CD4-positive, alpha-beta T cell (primary cell): ENCODE results near the gene ALDH8A1. TPM values are rescaled to one million over a fixed set of nuclear protein-coding genes. Genes with fewer than 3 reads are reported as not detected.

Experiments
- ATAC-seq: fragments of 200-7000 bp; cut with Tn5 transposase; one replicate; pipeline ENCODE4 v1.10.0; 2022; ENCODE audit warnings: mild to moderate bottlenecking; ENCODE audit not compliant: poor library complexity
- CTCF ChIA-PET: fragments of 350-600 bp; sonication (Branson Sonifier 250); formaldehyde crosslinking; loops from one replicate; lab custom pipeline; 2021; ENCODE audit warnings: antibody characterized with exemption, inconsistent platforms; lab: Charles Lee
- POLR2A ChIA-PET: fragments of 350-600 bp; sonication (Branson Sonifier 250); formaldehyde crosslinking; loops from one replicate; lab custom pipeline; 2021; ENCODE audit warnings: antibody characterized with exemption, inconsistent platforms; lab: Charles Lee
- DNase-seq, 14 experiments: peaks; one replicate each; pipeline ENCODE4 v3.0.0-alpha.2; 2013 to 2020; ENCODE audit warnings: mixed read lengths in 2 of 14
- H3K27ac ChIP-seq, 2 donors: one replicate each; pipeline versions ENCODE4 v1.5.1 to v1.7.0; 2013; ENCODE audit warnings: low read length in 2 of 2, low read depth in 1 of 2, mild to moderate bottlenecking in 1 of 2
- H3K27me3 ChIP-seq, 2 experiments: 1 replicate in 1 of 2; 2 replicates in 1 of 2; pipeline versions ENCODE4 v1.6.1 to v1.7.0; 2013; ENCODE audit warnings: low read length in 2 of 2, control low read depth in 1 of 2, mild to moderate bottlenecking in 1 of 2, moderate library complexity in 1 of 2; ENCODE audit not compliant: insufficient read depth in 2 of 2, control insufficient read depth in 1 of 2
- H3K36me3 ChIP-seq: one replicate; pipeline ENCODE4 v1.6.1; 2013; ENCODE audit warnings: low read length, control low read depth; ENCODE audit not compliant: insufficient read depth
- H3K4me1 ChIP-seq: one replicate; pipeline ENCODE4 v1.6.1; 2013; ENCODE audit warnings: low read length, control low read depth; ENCODE audit not compliant: insufficient read depth
- H3K4me3 ChIP-seq: one replicate; pipeline ENCODE4 v1.5.1; 2013; ENCODE audit warnings: mild to moderate bottlenecking, low read length, moderate library complexity
- H3K9me3 ChIP-seq, 2 experiments: 1 replicate in 1 of 2; 2 replicates in 1 of 2; pipeline versions ENCODE4 v1.6.1 to v1.7.0; 2013; ENCODE audit warnings: low read length in 2 of 2, mild to moderate bottlenecking in 2 of 2, control low read depth in 1 of 2, moderate library complexity in 1 of 2; ENCODE audit not compliant: control insufficient read depth in 1 of 2, insufficient read depth in 1 of 2
- H3K27ac Mint-ChIP-seq: one replicate; pipeline ENCODE4 v1.8.0; 2020; ENCODE audit warnings: mixed read lengths
- H3K27me3 Mint-ChIP-seq: one replicate; pipeline ENCODE4 v1.8.0; 2021; ENCODE audit warnings: mixed read lengths
- H3K36me3 Mint-ChIP-seq: one replicate; pipeline ENCODE4 v1.8.0; 2021; ENCODE audit warnings: low read depth, mixed read lengths
- H3K4me1 Mint-ChIP-seq: one replicate; pipeline ENCODE4 v1.8.0; 2021; ENCODE audit warnings: low read depth, mixed read lengths
- H3K4me3 Mint-ChIP-seq: one replicate; pipeline ENCODE4 v1.8.0; 2020; ENCODE audit warnings: mild to moderate bottlenecking, mixed read lengths
- H3K9me3 Mint-ChIP-seq: one replicate; pipeline ENCODE4 v1.8.0; 2020; ENCODE audit warnings: mixed read lengths
- intact Hi-C, 2 experiments: fragments of 100-400 bp; cut with DNase I in 1 of 2; cut with micrococcal nuclease in 1 of 2; formaldehyde crosslinking; loops; one replicate each; pipeline versions ENCODE4 v1.15.1 to v1.9.0; 2023 to 2025; cut with DNase I, micrococcal nuclease
- total RNA-seq, 174 experiments: library from RNA in 2 of 174; stranded (reverse) in 2 of 174; gene quantifications; one replicate each; pipeline ENCODE4 v1.2.3 and lab custom pipeline; 2021 to 2026
- TF ChIP-seq, protein P1 (sequence below): fragments of 200-600 bp; IDR thresholded peaks from one replicate; pipeline ENCODE4 v1.8.0; 2022; ENCODE audit warnings: antibody characterized with exemption, mild to moderate bottlenecking

ALDH8A1 gene
- total RNA-seq, 2 experiments from 2014 or later = 1.4 to 1.6 TPM

DNA sequence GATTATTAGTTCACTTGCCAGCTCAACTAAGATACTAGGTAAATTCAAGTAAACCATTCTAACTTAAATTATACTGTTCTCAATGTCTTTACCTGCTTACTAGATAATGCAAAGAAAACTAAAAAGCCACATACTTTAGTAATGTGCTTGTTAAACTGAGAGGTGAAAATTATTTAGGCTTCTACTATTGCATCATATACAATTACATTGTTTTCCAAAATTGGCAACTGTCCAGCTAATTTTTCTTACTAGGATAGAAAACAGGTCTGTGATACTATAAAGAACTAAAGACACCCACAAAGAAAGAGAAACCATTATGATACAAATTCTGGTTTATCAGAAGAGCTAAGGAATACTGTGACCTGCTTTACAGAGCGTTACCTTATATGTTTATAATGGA, 45.6 kb upstream of the ALDH8A1 start:
- Mint-ChIP-seq H3K4me3 (no peak overlapping the region), H3K9me3 (no peaks in the 10 kb centered on the region), H3K27me3 (no peaks in the 10 kb centered on the region), H3K27ac (no peak overlapping the region), H3K4me1 (peaks cover 18% of the 10 kb centered on the region), H3K36me3 (peaks cover 78% of the 10 kb centered on the region)
- Histone ChIP-seq H3K36me3 (peaks cover 54% of the 10 kb centered on the region), H3K27me3 (no peaks in the 10 kb centered on the region), H3K27ac (no peak overlapping the region), H3K4me3 (no peak overlapping the region), H3K4me1 (no peaks in the 10 kb centered on the region), H3K9me3 (no peaks in the 10 kb centered on the region)
- ChIA-PET POLR2A (interaction anchor here (1.4 kb wide), 1 partner anchor 108 kb away, joined by 3 read pairs; no protein-coding TSS in a partner anchor), CTCF (interaction anchor here (0.9 to 1.3 kb wide), 3 partner anchors 9 to 1022 kb away, joined by 3 to 4 read pairs (median 3); no protein-coding TSS in a partner anchor)
- intact Hi-C loops = no loop called here
- no peak for ATAC-seq
- TF ChIP-seq, protein P1, sequence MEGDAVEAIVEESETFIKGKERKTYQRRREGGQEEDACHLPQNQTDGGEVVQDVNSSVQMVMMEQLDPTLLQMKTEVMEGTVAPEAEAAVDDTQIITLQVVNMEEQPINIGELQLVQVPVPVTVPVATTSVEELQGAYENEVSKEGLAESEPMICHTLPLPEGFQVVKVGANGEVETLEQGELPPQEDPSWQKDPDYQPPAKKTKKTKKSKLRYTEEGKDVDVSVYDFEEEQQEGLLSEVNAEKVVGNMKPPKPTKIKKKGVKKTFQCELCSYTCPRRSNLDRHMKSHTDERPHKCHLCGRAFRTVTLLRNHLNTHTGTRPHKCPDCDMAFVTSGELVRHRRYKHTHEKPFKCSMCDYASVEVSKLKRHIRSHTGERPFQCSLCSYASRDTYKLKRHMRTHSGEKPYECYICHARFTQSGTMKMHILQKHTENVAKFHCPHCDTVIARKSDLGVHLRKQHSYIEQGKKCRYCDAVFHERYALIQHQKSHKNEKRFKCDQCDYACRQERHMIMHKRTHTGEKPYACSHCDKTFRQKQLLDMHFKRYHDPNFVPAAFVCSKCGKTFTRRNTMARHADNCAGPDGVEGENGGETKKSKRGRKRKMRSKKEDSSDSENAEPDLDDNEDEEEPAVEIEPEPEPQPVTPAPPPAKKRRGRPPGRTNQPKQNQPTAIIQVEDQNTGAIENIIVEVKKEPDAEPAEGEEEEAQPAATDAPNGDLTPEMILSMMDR = no peak
- DNase-seq = no peak

DNA sequence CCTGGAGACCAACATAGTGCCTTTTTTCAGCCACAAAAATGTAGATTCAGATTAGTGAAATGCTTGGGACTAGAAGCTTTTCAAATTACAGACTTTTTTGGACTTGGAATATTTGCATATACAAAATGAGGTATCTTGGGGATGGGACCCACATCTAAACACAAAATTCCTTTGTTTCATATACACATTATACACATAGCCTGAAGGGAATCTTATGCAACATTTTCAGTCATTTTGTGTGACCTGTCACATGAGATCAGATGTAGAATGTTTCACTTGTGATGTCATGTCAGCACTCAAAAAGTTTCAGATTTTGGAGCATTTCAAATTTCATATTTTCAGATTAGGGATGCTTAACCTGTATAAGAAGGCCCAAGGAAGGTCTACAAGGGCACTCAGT, 44.5 kb upstream of the ALDH8A1 start:
- H3K27ac ChIP-seq = no peak overlapping the region
- no peaks in the 10 kb centered on the region for H3K4me1 ChIP-seq
- ATAC-seq (no peak), DNase-seq (no peak)
- TF ChIP-seq, protein P1 = no peak
- no peaks in the 10 kb centered on the region for H3K27me3 ChIP-seq
- no peaks in the 10 kb centered on the region for H3K9me3 Mint-ChIP-seq
- ChIA-PET CTCF (interaction anchor here (0.5 to 1.3 kb wide), 4 partner anchors 10 to 407 kb away, joined by 3 read pairs; no protein-coding TSS in a partner anchor), POLR2A (no interaction called here)
- intact Hi-C loops = no loop called here
- peaks cover 18% of the 10 kb centered on the region for H3K4me1 Mint-ChIP-seq
- no peak overlapping the region for H3K27ac Mint-ChIP-seq
- no peaks in the 10 kb centered on the region for H3K27me3 Mint-ChIP-seq
- peaks cover 85% of the 10 kb centered on the region for H3K36me3 Mint-ChIP-seq
- no peak overlapping the region for H3K4me3 Mint-ChIP-seq
- H3K4me3 ChIP-seq = no peak overlapping the region
- peaks cover 63% of the 10 kb centered on the region for H3K36me3 ChIP-seq
- no peaks in the 10 kb centered on the region for H3K9me3 ChIP-seq

DNA sequence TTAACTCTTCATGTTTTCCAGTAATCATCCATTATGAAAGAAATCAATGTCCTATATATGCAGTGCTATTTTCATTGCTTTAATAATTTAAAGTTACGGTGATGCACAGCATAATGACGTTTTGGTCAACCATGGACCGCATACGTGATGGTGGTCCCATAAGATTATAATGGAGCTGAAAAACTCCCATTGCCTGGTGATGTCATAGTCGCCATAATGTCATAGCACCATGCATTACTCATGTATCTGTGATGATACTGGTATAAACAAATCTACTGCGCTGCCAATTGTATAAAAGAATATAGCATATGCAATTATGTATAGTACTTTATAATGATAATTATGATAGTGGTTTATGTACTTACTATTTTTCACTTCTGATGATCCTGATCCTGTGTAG, 42.3 kb upstream of the ALDH8A1 start:
- H3K27me3 Mint-ChIP-seq = no peaks in the 10 kb centered on the region
- no peaks in the 10 kb centered on the region for H3K4me1 ChIP-seq
- DNase-seq = no peak
- H3K9me3 ChIP-seq = no peaks in the 10 kb centered on the region
- ChIA-PET CTCF (no interaction called here), POLR2A (no interaction called here)
- H3K4me3 ChIP-seq = no peak overlapping the region
- H3K9me3 Mint-ChIP-seq = no peaks in the 10 kb centered on the region
- H3K27me3 ChIP-seq = no peaks in the 10 kb centered on the region
- ATAC-seq = no peak
- TF ChIP-seq, protein P1 = no peak
- H3K36me3 Mint-ChIP-seq = peaks cover 79% of the 10 kb centered on the region
- H3K4me3 Mint-ChIP-seq = no peak overlapping the region
- no peak overlapping the region for H3K27ac ChIP-seq
- no peak overlapping the region for H3K27ac Mint-ChIP-seq
- H3K36me3 ChIP-seq = peaks cover 69% of the 10 kb centered on the region
- peaks cover 4% of the 10 kb centered on the region for H3K4me1 Mint-ChIP-seq
- intact Hi-C loops = no loop called here
